ENCODE measurements around the gene TARM1. TPM values are rescaled to one million over a fixed set of nuclear protein-coding genes. Genes with fewer than 3 reads are reported as not detected.

TARM1 gene
- total and polyA plus RNA-seq, 2 experiments from 2014 or later = not detected

DNA sequence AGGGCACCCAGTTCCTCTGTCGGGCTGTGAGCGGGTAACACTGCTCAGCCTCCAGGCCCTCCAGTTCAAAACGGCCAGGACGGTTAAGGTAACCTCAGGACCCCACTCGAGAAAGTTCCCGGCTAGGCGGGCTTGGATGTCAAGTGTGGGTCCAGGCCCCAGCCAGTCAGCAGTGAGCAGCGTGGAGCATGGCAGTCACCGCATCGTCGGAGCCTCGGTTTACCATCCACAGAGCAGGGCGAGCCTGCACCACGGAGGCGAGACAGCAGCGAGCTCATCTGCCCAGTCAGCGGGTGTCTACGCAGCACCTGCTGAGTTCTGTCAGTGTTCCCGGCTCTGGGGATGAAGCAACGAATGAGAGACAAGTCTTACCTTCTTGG lies 48.4 kb upstream of the TARM1 start:
- H3K4me1 ChIP-seq (ENCODE audit: insufficient read depth) = peaks cover 4% of the 10 kb centered on the region
- H3K4me1 Mint-ChIP-seq = peaks cover 4% of the 10 kb centered on the region; the same call in 1 of the 3 replicates
- H3K27me3 ChIP-seq (ENCODE audit: insufficient read depth) = no peaks in the 10 kb centered on the region
- H3K27ac Mint-ChIP-seq = no peak overlapping the region
- no peaks in the 10 kb centered on the region for H3K79me2 ChIP-seq (replicated peaks; ENCODE audit: insufficient read depth)
- H3K4me3 ChIP-seq = no peak overlapping the region
- no peak overlapping the region for H3K4me2 ChIP-seq
- no peak overlapping the region for H3K27ac ChIP-seq (ENCODE audit: low read depth)
- H4K20me1 ChIP-seq (replicated peaks; ENCODE audit: insufficient read depth) = no peaks in the 10 kb centered on the region; the same call in 1 of the 2 replicates
- peaks cover 16% of the 10 kb centered on the region for H3K27me3 Mint-ChIP-seq (ENCODE audit: insufficient read depth, low read depth, poor library complexity)
- no peak for TF ChIP-seq CREB1 (CRISPR knock-in tag; IDR thresholded peaks at IDR 0.05; ENCODE audit: low read depth)
- TF ChIP-seq, protein P1, sequence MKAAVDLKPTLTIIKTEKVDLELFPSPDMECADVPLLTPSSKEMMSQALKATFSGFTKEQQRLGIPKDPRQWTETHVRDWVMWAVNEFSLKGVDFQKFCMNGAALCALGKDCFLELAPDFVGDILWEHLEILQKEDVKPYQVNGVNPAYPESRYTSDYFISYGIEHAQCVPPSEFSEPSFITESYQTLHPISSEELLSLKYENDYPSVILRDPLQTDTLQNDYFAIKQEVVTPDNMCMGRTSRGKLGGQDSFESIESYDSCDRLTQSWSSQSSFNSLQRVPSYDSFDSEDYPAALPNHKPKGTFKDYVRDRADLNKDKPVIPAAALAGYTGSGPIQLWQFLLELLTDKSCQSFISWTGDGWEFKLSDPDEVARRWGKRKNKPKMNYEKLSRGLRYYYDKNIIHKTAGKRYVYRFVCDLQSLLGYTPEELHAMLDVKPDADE (IDR thresholded peaks at IDR 0.05) = no peak
- TF ChIP-seq JUNB (IDR thresholded peaks at IDR 0.05; ENCODE audit: unreplicated experiment) = no peak
- no peak for TF ChIP-seq EZH2phosphoT487 (IDR thresholded peaks at IDR 0.05; ENCODE audit: unreplicated experiment)
- TF ChIP-seq ZNF114 (CRISPR knock-in tag; IDR thresholded peaks at IDR 0.05) = no peak
- TF ChIP-seq, protein P2, sequence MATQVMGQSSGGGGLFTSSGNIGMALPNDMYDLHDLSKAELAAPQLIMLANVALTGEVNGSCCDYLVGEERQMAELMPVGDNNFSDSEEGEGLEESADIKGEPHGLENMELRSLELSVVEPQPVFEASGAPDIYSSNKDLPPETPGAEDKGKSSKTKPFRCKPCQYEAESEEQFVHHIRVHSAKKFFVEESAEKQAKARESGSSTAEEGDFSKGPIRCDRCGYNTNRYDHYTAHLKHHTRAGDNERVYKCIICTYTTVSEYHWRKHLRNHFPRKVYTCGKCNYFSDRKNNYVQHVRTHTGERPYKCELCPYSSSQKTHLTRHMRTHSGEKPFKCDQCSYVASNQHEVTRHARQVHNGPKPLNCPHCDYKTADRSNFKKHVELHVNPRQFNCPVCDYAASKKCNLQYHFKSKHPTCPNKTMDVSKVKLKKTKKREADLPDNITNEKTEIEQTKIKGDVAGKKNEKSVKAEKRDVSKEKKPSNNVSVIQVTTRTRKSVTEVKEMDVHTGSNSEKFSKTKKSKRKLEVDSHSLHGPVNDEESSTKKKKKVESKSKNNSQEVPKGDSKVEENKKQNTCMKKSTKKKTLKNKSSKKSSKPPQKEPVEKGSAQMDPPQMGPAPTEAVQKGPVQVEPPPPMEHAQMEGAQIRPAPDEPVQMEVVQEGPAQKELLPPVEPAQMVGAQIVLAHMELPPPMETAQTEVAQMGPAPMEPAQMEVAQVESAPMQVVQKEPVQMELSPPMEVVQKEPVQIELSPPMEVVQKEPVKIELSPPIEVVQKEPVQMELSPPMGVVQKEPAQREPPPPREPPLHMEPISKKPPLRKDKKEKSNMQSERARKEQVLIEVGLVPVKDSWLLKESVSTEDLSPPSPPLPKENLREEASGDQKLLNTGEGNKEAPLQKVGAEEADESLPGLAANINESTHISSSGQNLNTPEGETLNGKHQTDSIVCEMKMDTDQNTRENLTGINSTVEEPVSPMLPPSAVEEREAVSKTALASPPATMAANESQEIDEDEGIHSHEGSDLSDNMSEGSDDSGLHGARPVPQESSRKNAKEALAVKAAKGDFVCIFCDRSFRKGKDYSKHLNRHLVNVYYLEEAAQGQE (IDR thresholded peaks at IDR 0.05; ENCODE audit: unreplicated experiment) = no peak
- no peak for TF ChIP-seq ZNF462 (CRISPR knock-in tag; IDR thresholded peaks at IDR 0.05)
- TF ChIP-seq STAT1 (IDR thresholded peaks at IDR 0.05; ENCODE audit: unreplicated experiment) = no peak
- DNase-seq (ENCODE audit: low spot score) (no peak), ATAC-seq (no peak)
- H3K4me3 Mint-ChIP-seq = no peak overlapping the region
- H3K9me2 ChIP-seq (ENCODE audit: insufficient read depth) = no peaks in the 10 kb centered on the region
- H3K36me3 ChIP-seq (ENCODE audit: insufficient read depth) = peaks cover 7% of the 10 kb centered on the region; the same call in 1 of the 2 replicates
- H3F3A ChIP-seq (replicated peaks; ENCODE audit: low read depth) = peaks cover 9% of the 10 kb centered on the region
- peaks cover 6% of the 10 kb centered on the region for H3K9me3 Mint-ChIP-seq
- peaks cover 47% of the 10 kb centered on the region for H3K36me3 Mint-ChIP-seq (ENCODE audit: low read depth)
- no peak overlapping the region for H2AFZ ChIP-seq

Measured in GM23338 (cell line).